EH (cell line): ENCODE data around the gene TIGD4.

ENCODE experiments used
- DNase-seq: peaks from one replicate; pipeline ENCODE4 v3.0.0-alpha.2; 2015; ENCODE audit warnings: low read depth

The TIGD4 gene

DNA sequence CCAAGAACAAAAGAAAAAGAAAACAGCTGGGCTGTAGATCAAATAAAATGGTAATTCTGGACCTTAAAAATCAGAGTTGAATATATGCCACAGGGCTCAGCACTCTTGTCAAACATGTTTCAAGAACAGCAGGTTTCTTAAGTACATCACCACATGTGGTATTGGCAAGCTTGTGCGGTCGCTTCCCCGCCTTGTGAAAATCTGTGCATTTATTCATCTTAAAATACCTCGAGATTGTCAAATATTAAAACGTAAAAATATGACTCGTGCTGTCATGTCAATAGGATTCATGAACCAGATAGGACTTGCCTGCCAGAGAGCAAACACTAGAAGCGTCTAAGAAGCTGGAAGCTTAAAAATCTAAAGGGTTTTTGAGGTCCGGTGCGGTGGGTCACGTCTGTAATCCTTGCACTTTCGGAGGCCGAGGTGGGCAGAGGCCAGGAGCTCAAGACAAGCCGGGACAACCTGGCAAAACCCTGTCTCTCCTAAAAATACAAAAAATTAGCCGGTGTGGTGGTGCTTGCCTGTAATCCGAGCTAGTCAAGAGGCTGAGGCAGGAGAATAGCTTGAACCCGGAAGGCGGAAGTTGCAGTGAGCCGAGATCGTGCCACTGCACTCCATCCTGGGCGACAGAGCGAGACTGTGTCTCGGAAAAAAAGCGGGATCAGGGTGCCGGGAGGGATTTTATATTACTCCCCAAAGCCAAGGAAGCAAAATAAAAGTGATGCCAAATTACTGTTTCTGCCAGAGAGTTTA lies 59.6 kb downstream of the TIGD4 start:
- no peak for DNase-seq
